Measurements from ENCODE around the gene PCNT. TPM values are rescaled to one million over a fixed set of nuclear protein-coding genes. Genes with fewer than 3 reads are reported as not detected.

Gene PCNT
- total and polyA plus RNA-seq, 10 of the 15 experiments (the other 5 are each of a cell fraction or from before 2014, with no cell fraction given): 2.9 to 39.6 (median 20.5) TPM

GRCh38 chr21:46356005-46356338 is 32.0 kb downstream of the PCNT start:
- 95% methylated on average over 13 of the region's 13 CpGs for WGBS (ENCODE audit: insufficient coverage, insufficient replicate concordance, low lambda C conversion rate, missing lambda C conversion rate)
- H3K9ac ChIP-seq (ENCODE audit: control insufficient read depth, insufficient read depth, low read length): no peak overlapping the region
- CTCF ChIA-PET: no interaction called here
- BruUV-seq (replicated peaks): no TSS peak
- in situ Hi-C loops (cut with MboI): no loop called here
- no peak overlapping the region for H3K27ac ChIP-seq (ENCODE audit: control insufficient read depth, insufficient read depth)
- POLR2A ChIA-PET: no interaction called here
- intact Hi-C loops (cut with micrococcal nuclease; ENCODE audit: unreplicated experiment): no loop called here
- FAIRE-seq (no peak), DNase-seq (ENCODE audit: low read depth, low spot score) (no peak), ATAC-seq (no peak)
- H4K20me1 ChIP-seq (ENCODE audit: control insufficient read depth, insufficient read depth): no peaks in the 10 kb centered on the region
- H3K4me2 ChIP-seq (ENCODE audit: control insufficient read depth, insufficient read depth): no peak overlapping the region
- no peak overlapping the region for H2AFZ ChIP-seq (ENCODE audit: control insufficient read depth, low read depth, low read length)
- peaks cover 3% of the 10 kb centered on the region; the same call in 1 of the 2 replicates for H3K4me1 ChIP-seq (ENCODE audit: control insufficient read depth, insufficient read depth, low read length)
- no peaks in the 10 kb centered on the region for H3K79me2 ChIP-seq (ENCODE audit: control insufficient read depth, insufficient read depth, low read length)
- no peak for TF ChIP-seq FOXM1 (IDR thresholded peaks at IDR 0.05; ENCODE audit: low read depth, low read length)
- SMC1A ChIA-PET (ENCODE audit: uncharacterized antibody, unreplicated experiment): no interaction called here
- RAD21 ChIA-PET (ENCODE audit: unreplicated experiment): no interaction called here
- H3K9me3 ChIP-seq (replicated peaks; ENCODE audit: control insufficient read depth, insufficient read depth, low read length): no peaks in the 10 kb centered on the region
- no peaks in the 10 kb centered on the region for H3K27me3 ChIP-seq (replicated peaks in 1 of 2; ENCODE audit: control insufficient read depth in 2 of 2, insufficient read depth in 2 of 2, low read length in 1 of 2)
- peaks cover 7 to 50% of the 10 kb centered on the region in 2 experiments; a peak in 3 of 4 replicates for H3K36me3 ChIP-seq (ENCODE audit: control insufficient read depth in 2 of 2, insufficient read depth in 2 of 2, low read length in 1 of 2)
- H3K4me3 ChIP-seq: no peak overlapping the region

- Histone ChIP-seq H3K4me1 (ENCODE audit: control insufficient read depth, insufficient read depth, low read length) (peaks cover 3% of the 10 kb centered on the region; the same call in 1 of the 2 replicates), H3K9me3 (replicated peaks; ENCODE audit: control insufficient read depth, insufficient read depth, low read length) (no peaks in the 10 kb centered on the region), H3K4me3 (no peak overlapping the region), H3K4me2 (ENCODE audit: control insufficient read depth, insufficient read depth) (no peak overlapping the region), H3K27me3 (replicated peaks in 1 of 2; ENCODE audit: control insufficient read depth in 2 of 2, insufficient read depth in 2 of 2, low read length in 1 of 2) (no peaks in the 10 kb centered on the region), H3K36me3 (ENCODE audit: control insufficient read depth in 2 of 2, insufficient read depth in 2 of 2, low read length in 1 of 2) (peaks cover 4 to 46% of the 10 kb centered on the region in 2 experiments; a peak in 3 of 4 replicates), H4K20me1 (ENCODE audit: control insufficient read depth, insufficient read depth) (no peaks in the 10 kb centered on the region), H3K79me2 (ENCODE audit: control insufficient read depth, insufficient read depth, low read length) (no peaks in the 10 kb centered on the region), H3K27ac (ENCODE audit: control insufficient read depth, insufficient read depth) (no peak overlapping the region), H3K9ac (ENCODE audit: control insufficient read depth, insufficient read depth, low read length) (no peak overlapping the region), H2AFZ (ENCODE audit: control insufficient read depth, low read depth, low read length) (no peak overlapping the region)
- ATAC-seq (no peak), DNase-seq (ENCODE audit: low read depth, low spot score) (no peak), FAIRE-seq (no peak)
- TF ChIP-seq FOS (IDR thresholded peaks at IDR 0.05; ENCODE audit: borderline replicate concordance, extremely low read depth, insufficient read length): no peak
- no peak for TF ChIP-seq TAF1 (IDR thresholded peaks at IDR 0.05; ENCODE audit: borderline replicate concordance, low read depth, low read length)
- no peak for TF ChIP-seq REST (IDR thresholded peaks at IDR 0.05; ENCODE audit: low read depth, low read length)
- TF ChIP-seq SRF (IDR thresholded peaks at IDR 0.05; ENCODE audit: low read depth in 2 of 2, low read length in 2 of 2): no peak
- TF ChIP-seq NR2F1 (conservative IDR thresholded peaks at IDR 0.05): no peak
- no peak for TF ChIP-seq KLF5 (IDR thresholded peaks at IDR 0.05; ENCODE audit: partially characterized antibody)
- no peak for TF ChIP-seq NR2C1 (IDR thresholded peaks at IDR 0.05)
- TF ChIP-seq ATF3 (IDR thresholded peaks at IDR 0.05; ENCODE audit: borderline replicate concordance, extremely low read depth, low read depth, low read length): no peak
- TF ChIP-seq FOXK2 (IDR thresholded peaks at IDR 0.05): no peak
- no TSS peak for BruUV-seq (replicated peaks)
- RAD21 ChIA-PET (ENCODE audit: unreplicated experiment): no interaction called here
- intact Hi-C loops (cut with micrococcal nuclease; ENCODE audit: unreplicated experiment): no loop called here
- SMC1A ChIA-PET (ENCODE audit: uncharacterized antibody, unreplicated experiment): interaction anchor here (1.1 kb wide), 1 partner anchor 12 kb away, joined by 4 read pairs; no protein-coding TSS in a partner anchor
- 51% methylated on average over 23 of the region's 23 CpGs for WGBS (ENCODE audit: insufficient coverage, insufficient replicate concordance, low lambda C conversion rate, missing lambda C conversion rate)
- CTCF ChIA-PET: no interaction called here
- in situ Hi-C loops (cut with MboI): no loop called here
- POLR2A ChIA-PET: no interaction called here
Measured at GRCh38 chr21:46356494-46357334, 32.8 kb downstream of the PCNT start.
